ENCODE measurements around the gene EVX2.

DNA sequence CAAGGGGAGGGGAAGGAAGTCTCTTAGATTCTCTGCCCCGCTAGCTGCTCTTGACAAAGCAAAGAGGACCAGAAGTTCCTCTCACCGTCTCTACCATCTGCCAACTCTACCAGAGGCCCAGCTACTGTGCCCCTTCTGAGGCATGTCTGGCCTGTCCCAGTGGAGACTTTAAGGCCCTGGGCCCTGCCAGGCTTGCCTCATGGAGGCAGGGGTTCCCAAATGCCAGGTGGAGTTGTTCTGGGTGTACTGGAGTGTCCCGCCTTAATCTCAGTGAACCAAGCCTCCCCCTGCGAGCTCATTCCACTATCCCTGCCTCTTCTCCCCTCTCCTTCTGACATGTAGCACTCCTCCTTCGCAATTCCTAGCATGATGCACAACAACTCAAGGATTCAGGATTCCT lies 18.1 kb upstream of the EVX2 start:
- TF ChIP-seq, protein P1, sequence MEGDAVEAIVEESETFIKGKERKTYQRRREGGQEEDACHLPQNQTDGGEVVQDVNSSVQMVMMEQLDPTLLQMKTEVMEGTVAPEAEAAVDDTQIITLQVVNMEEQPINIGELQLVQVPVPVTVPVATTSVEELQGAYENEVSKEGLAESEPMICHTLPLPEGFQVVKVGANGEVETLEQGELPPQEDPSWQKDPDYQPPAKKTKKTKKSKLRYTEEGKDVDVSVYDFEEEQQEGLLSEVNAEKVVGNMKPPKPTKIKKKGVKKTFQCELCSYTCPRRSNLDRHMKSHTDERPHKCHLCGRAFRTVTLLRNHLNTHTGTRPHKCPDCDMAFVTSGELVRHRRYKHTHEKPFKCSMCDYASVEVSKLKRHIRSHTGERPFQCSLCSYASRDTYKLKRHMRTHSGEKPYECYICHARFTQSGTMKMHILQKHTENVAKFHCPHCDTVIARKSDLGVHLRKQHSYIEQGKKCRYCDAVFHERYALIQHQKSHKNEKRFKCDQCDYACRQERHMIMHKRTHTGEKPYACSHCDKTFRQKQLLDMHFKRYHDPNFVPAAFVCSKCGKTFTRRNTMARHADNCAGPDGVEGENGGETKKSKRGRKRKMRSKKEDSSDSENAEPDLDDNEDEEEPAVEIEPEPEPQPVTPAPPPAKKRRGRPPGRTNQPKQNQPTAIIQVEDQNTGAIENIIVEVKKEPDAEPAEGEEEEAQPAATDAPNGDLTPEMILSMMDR (IDR thresholded peaks at IDR 0.05): no peak
- no peak for TF ChIP-seq POLR2A (IDR thresholded peaks at IDR 0.05)
